Camera-type eye (tissue), 1 donor: ENCODE measurements around the gene CTNNBL1. TPM values are rescaled to one million over a fixed set of nuclear protein-coding genes. Genes with fewer than 3 reads are reported as not detected.

Experiments
- total RNA-seq: library from RNA; depleted of rRNA; stranded (reverse); fragments of >200 nt; gene quantifications from one replicate; pipeline ENCODE4 v1.2.3, GENCODE V29; 2014

CTNNBL1 gene
- 33.6 TPM for total RNA-seq

GRCh38 chr20:37693635-37694626 is at the start of gene CTNNBL1:
Gene CTNNBL1 (plus strand): TSS chr20:37694030. CDS start chr20:37694123, 93 bp downstream.

GRCh38 chr20:37902504-37903313 is 208.9 kb downstream of the CTNNBL1 start, which contains the start of gene VSTM2L:
Gene VSTM2L (plus strand): TSS chr20:37903127. CDS start chr20:37903351, 224 bp downstream.

Other genes starting within 250 kb of the CTNNBL1 start
- 237 TPM for gene NNAT, start 172.8 kb upstream of the CTNNBL1 start, total RNA-seq
- gene BLCAP, start 166.2 kb upstream of the CTNNBL1 start, total RNA-seq: 84.0 TPM
- 25.0 TPM for gene VSTM2L, start 209.1 kb downstream of the CTNNBL1 start, total RNA-seq